Heart right ventricle (tissue), 16 donors: ENCODE measurements around the gene OXLD1. TPM values are rescaled to one million over a fixed set of nuclear protein-coding genes. Genes with fewer than 3 reads are reported as not detected.

Experiments
- ATAC-seq, 8 donors: fragments of 200-7000 bp; cut with Tn5 transposase; one replicate each; pipeline ENCODE4 v1.9.1; 2020; ENCODE audit warnings: mild to moderate bottlenecking in 8 of 8, moderate library complexity in 8 of 8, moderate number of reproducible peaks in 1 of 8
- DNase-seq, 2 donors: peaks; one replicate each; pipeline ENCODE4 v3.0.0-alpha.2; 2020
- H3K27ac ChIP-seq, 10 donors: fragments of 200-600 bp; sonication (generic) in 2 of 10; one replicate each; pipeline versions ENCODE4 v1.5.0 to v1.8.0; 2020 to 2022; ENCODE audit warnings: mild to moderate bottlenecking in 3 of 10
- H3K27me3 ChIP-seq, 7 donors: fragments of 200-600 bp; one replicate each; pipeline ENCODE4 v1.8.0; 2021 to 2022; ENCODE audit warnings: mild to moderate bottlenecking in 2 of 7
- H3K36me3 ChIP-seq, 9 donors: fragments of 200-600 bp; sonication (generic) in 1 of 9; one replicate each; pipeline versions ENCODE4 v1.5.0 to v1.8.0; 2020 to 2022; ENCODE audit warnings: mild to moderate bottlenecking in 2 of 9
- H3K4me1 ChIP-seq, 9 donors: fragments of 200-600 bp; sonication (generic) in 1 of 9; one replicate each; pipeline versions ENCODE4 v1.5.0 to v1.8.0; 2020 to 2022; ENCODE audit warnings: mild to moderate bottlenecking in 4 of 9
- H3K4me3 ChIP-seq, 10 donors: fragments of 200-600 bp; sonication (generic) in 2 of 10; one replicate each; pipeline versions ENCODE4 v1.5.0 to v1.8.0; 2020 to 2022; ENCODE audit warnings: mild to moderate bottlenecking in 7 of 10, moderate library complexity in 2 of 10
- H3K9me3 ChIP-seq, 11 donors: fragments of 200-600 bp in 10 of 11; sonication (generic) in 2 of 11; one replicate each; pipeline versions ENCODE4 v1.5.0 to v1.8.0; 2013 to 2022; ENCODE audit warnings: mild to moderate bottlenecking in 2 of 11, control low read depth in 1 of 11, moderate library complexity in 1 of 11
- WGBS, 2 donors: extraction: QIAGEN DNeasy Blood & Tissue Kit; methylation state at CpG; one replicate each; pipeline ENCODE4 v1.1.7; 2013; ENCODE audit warnings: inconsistent platforms in 1 of 2; 5-methylcytosine and 5-hydroxymethylcytosine counted together
- intact Hi-C, 10 donors: fragments of 100-400 bp; cut with DNase I; formaldehyde crosslinking; loops; one replicate each; pipeline versions ENCODE4 v1.11.1 to v1.14.2; 2022
- polyA plus RNA-seq, 2 donors: library from polyadenylated mRNA; stranded (reverse); fragments of 200-250 nt; gene quantifications; one replicate each; pipeline ENCODE4 v1.2.3, GENCODE V29; 2013
- total RNA-seq, 10 donors: library from RNA; stranded (reverse); fragmentation: NEBNext Ultra II Directional in 3 of 10; extraction: Animal tissue kit (Norgen Biotek cat#: 25700) in 3 of 10; gene quantifications; one replicate each; pipeline versions ENCODE4 v1.2.1 to v1.2.4, GENCODE V29; 2021 to 2023
- TF ChIP-seq, protein P1 (sequence below), 9 donors: fragments of 200-600 bp; sonication (generic) in 2 of 9; IDR thresholded peaks; one replicate each; pipeline versions ENCODE4 v1.5.0 to v1.8.0; 2021 to 2022; ENCODE audit warnings: antibody characterized with exemption in 9 of 9, mild to moderate bottlenecking in 5 of 9, moderate library complexity in 1 of 9
- donor health status: Arrhythmogenic right ventricular cardiomyopathy.
- donor health status: ischemic (EF 13 %, LVEDD 7.1; RV severe dilation, severe dysfunction).
- donor health status: healthy with polysubstance abuse.
- donor health status: DM: no; HTN: yes; CAD: no.
- donor health status: DM: no; HTN: no; CAD: no.
- donor health status: ischemic (EF 25% LVEDD 6.9; RV normal size, moderate dysfunction).
- donor health status: ischemic (EF 25% LVEDD 5.7; RV mildly dilated, moderate dysfunction).
- donor health status: healthy.
- donor health status: DM: yes; HTN: yes; CAD: no.
- donor health status: Ischemic cardiomyopathy.
- donor health status: ischemic (EF 35%, LVEDD 5.7; RV mildly dilated, moderate dysfunction).
- donor health status: nonischemic (EF 11% LVEDD 7.7; RV severe dilation, severe dysfunction).
- donor health status: DM: yes; HTN: yes; CAD: no.
- donor health status: PGD.
- donor health status: ischemic (EF 29% LVEDD 5.4; RV normal size, mild dysfunction).
- donor health status: nonischemic (EF 23%, LVEDD 6.1; RV moderate dilation, normal function).

Gene OXLD1
- total and polyA plus RNA-seq, 12 donors = 12.6 to 51.8 (median 18.3) TPM

- ATAC-seq (no peak), DNase-seq (no peak)
- Histone ChIP-seq H3K4me1 (peaks cover 6 to 29% (median 24%) of the 10 kb centered on the region in 9 donors), H3K4me3 (no peak overlapping the region), H3K27me3 (no peaks in the 10 kb centered on the region), H3K36me3 (peaks cover 0 to 22% (median 0%) of the 10 kb centered on the region in 9 donors), H3K27ac (no peak overlapping the region), H3K9me3 (no peaks in the 10 kb centered on the region)
- intact Hi-C loops = no loop called here
- WGBS, 2 donors = 74 to 86% methylated on average over 7 of the region's 7 CpGs
- TF ChIP-seq, protein P1, sequence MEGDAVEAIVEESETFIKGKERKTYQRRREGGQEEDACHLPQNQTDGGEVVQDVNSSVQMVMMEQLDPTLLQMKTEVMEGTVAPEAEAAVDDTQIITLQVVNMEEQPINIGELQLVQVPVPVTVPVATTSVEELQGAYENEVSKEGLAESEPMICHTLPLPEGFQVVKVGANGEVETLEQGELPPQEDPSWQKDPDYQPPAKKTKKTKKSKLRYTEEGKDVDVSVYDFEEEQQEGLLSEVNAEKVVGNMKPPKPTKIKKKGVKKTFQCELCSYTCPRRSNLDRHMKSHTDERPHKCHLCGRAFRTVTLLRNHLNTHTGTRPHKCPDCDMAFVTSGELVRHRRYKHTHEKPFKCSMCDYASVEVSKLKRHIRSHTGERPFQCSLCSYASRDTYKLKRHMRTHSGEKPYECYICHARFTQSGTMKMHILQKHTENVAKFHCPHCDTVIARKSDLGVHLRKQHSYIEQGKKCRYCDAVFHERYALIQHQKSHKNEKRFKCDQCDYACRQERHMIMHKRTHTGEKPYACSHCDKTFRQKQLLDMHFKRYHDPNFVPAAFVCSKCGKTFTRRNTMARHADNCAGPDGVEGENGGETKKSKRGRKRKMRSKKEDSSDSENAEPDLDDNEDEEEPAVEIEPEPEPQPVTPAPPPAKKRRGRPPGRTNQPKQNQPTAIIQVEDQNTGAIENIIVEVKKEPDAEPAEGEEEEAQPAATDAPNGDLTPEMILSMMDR (IDR thresholded peaks at IDR 0.05) = no peak
Observed at GRCh38 chr17:81664051-81664470, 2.3 kb downstream of the OXLD1 start.

DNA sequence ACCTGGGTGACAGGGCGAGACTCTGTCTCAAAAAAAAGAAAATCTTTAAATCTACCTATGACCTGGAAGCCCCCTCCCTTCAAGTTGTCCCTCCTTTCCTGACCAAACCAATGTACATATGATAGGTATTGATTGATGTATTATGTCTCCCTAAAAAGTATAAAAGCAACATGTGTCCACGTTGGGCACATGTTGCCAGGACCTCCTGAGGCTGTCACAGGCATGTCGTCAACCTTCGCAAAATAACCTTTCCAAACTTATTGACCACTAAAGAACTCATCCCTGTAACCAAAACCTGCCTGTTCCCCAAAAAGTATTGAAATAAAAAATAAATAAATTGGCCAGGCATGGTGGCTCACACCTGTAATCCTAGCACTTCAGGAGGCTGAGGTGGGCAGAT is 4.4 kb downstream of the OXLD1 start:
- WGBS, 2 donors = 93 to 94% methylated on average over 4 of the region's 4 CpGs
- DNase-seq (no peak), ATAC-seq (no peak)
- H3K27me3 ChIP-seq = no peaks in the 10 kb centered on the region
- H3K36me3 ChIP-seq = peaks cover 0 to 10% (median 0%) of the 10 kb centered on the region in 9 donors
- TF ChIP-seq, protein P1 (IDR thresholded peaks at IDR 0.05) = no peak
- intact Hi-C loops = no loop called here
- peaks cover 0 to 18% (median 15%) of the 10 kb centered on the region in 9 donors for H3K4me1 ChIP-seq
- H3K4me3 ChIP-seq = no peak overlapping the region
- no peaks in the 10 kb centered on the region for H3K9me3 ChIP-seq
- no peak overlapping the region for H3K27ac ChIP-seq

DNA sequence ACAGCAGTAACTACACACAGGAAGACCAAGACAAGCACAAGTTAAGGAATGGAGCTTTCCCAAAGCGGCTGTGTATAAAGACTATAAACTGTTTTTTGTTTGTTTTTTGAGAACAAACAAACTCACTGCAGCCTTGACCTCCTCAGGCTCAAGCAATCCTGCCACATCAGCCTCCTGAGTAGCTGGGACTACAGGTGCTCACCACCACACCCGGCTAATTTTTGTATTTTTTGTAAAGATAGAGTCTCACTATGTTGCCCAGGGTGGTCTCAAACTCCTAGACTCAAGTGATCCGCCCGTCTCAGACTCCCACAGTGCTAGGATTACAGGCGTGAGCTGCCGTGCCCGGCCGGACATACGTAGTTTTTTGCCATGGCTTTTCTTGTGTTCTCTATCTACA is 6.0 kb downstream of the OXLD1 start:
- Histone ChIP-seq H3K36me3 (peaks cover 0 to 10% (median 0%) of the 10 kb centered on the region in 9 donors), H3K27me3 (no peaks in the 10 kb centered on the region), H3K4me3 (no peak overlapping the region), H3K4me1 (peaks cover 0 to 26% (median 6%) of the 10 kb centered on the region in 9 donors), H3K27ac (no peak overlapping the region), H3K9me3 (no peaks in the 10 kb centered on the region)
- DNase-seq (no peak), ATAC-seq (no peak)
- TF ChIP-seq, protein P1 (IDR thresholded peaks at IDR 0.05) = no peak
- intact Hi-C loops = no loop called here
- 92 to 94% methylated on average over 9 of the region's 9 CpGs for WGBS, 2 donors

- WGBS, 2 donors = 64 to 65% methylated on average over 5 of the region's 5 CpGs
- Histone ChIP-seq H3K36me3 (peaks cover 0 to 3% (median 0%) of the 10 kb centered on the region in 9 donors), H3K4me3 (no peak overlapping the region), H3K9me3 (no peaks in the 10 kb centered on the region), H3K27ac (no peak overlapping the region), H3K27me3 (peaks cover 0 to 7% (median 1%) of the 10 kb centered on the region in 7 donors), H3K4me1 (peaks cover 0 to 24% (median 0%) of the 10 kb centered on the region in 9 donors)
- TF ChIP-seq, protein P1 (IDR thresholded peaks at IDR 0.05) = no peak
- DNase-seq = no peak
- intact Hi-C loops = no loop called here
- no peak for ATAC-seq
Observed at GRCh38 chr17:81659038-81659437, 7.4 kb downstream of the OXLD1 start.
